GM19463 (cell line): Measurements from ENCODE around the gene SLC22A14.
A peak's percentile ranks its signal among the peaks of the same experiment; 100 is the strongest.

Experiments used
- ATAC-seq: cut with Tn5 transposase; IDR thresholded peaks from one replicate; pipeline ENCODE4 v1.9.1; 2021; ENCODE audit warnings: mild to moderate bottlenecking, moderate library complexity; ENCODE audit not compliant: unreplicated experiment

Gene SLC22A14

GRCh38 chr3:38343797-38344594 lies 61.9 kb downstream of the SLC22A14 start:
- no peak for ATAC-seq

GRCh38 chr3:38345879-38346586 lies 63.9 kb downstream of the SLC22A14 start:
- peak; percentile 14 for ATAC-seq

GRCh38 chr3:38346587-38347410 lies 64.7 kb downstream of the SLC22A14 start, which contains the start of gene XYLB:
TSS of gene XYLB (plus strand) at chr3:38346785. CDS start at chr3:38346869, 84 bp downstream.
- ATAC-seq, result peak; percentile 98

- ATAC-seq, result no peak
Measured at GRCh38 chr3:38347421-38348200, 65.5 kb downstream of the SLC22A14 start.

GRCh38 chr3:38348903-38349302 lies 66.8 kb downstream of the SLC22A14 start:
- no peak for ATAC-seq

GRCh38 chr3:38349684-38350359 lies 67.7 kb downstream of the SLC22A14 start:
- no peak for ATAC-seq

GRCh38 chr3:38353151-38353550 lies 71.1 kb downstream of the SLC22A14 start:
- ATAC-seq, result no peak

DNA sequence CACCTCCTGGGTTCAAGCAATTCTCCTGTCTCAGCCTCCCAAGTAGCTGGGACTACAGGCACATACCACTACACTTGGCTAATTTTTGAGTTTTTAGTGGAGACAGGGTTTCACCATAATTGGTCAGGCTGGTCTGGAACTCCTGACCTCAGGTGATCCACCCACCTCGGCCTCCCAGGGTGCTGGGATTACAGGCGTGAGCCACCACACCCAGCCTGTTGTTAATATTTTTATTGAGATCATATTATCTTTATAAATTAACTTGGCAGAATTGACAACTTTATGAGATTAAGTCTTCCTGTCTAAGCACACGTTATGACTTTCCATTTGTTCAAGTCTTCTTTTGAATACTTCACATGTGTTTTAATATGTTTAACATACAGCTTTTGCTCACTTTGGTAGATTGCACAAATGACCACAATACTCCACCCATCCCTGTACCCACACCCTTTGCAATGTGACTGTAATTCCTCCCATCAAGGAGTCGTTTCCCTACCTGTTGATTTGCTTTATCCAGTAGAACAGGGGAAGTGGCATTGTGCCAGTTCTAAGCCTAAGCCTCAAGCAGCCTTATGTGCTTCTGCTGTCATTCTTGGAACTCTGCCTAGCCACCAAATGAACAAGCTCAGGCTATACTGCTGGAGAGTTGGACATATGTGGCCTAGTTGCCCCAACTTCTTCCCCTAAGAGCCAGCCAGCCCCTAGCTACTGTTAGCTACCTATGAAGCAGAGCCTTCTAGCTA lies 72.7 kb downstream of the SLC22A14 start:
- no peak for ATAC-seq

GRCh38 chr3:38359038-38359437 lies 76.9 kb downstream of the SLC22A14 start:
- ATAC-seq, result no peak

DNA sequence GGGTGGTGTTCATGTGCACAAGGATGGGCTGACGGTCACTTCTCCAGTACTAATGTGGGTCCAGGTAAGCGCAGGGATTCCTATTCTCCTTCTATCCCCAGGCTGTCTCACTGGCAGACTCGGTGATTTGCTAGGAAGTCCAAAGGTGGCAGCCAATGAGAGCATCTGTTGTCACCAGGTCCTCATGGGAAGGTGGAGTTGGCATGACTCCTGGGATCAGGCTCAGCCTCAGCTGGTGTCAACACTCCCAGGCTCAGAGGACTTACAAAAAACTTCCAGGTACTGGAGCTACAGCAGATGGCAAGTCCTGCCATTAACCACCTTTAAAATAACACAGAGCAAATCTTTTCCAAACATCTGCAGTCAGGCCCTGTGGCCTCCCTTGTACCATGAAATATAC lies 78.3 kb downstream of the SLC22A14 start:
- no peak for ATAC-seq

DNA sequence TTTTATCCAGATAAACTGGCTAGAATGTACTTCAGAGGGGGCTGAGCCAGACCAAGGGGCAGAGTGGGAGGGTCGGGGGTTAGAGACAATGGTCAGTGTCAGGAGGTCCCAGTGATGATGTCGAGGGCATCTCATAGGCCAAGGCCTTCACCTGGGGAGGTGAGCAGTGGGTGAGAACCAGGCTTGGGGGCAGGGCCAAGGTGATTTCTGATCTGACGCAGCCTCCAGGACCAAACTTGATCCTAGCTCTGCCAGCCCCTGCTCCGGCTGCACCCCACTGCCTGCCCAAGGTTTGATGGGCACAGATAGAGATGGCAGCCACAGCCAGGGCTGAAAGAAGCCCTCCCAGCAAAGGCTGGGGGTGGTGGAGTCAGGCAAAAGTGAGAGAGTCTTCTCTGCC lies 79.4 kb downstream of the SLC22A14 start:
- ATAC-seq, result no peak

- no peak for ATAC-seq
Measured at GRCh38 chr3:38362825-38363224, 80.7 kb downstream of the SLC22A14 start.

- ATAC-seq, result no peak
Measured at GRCh38 chr3:38364721-38365400, 82.8 kb downstream of the SLC22A14 start.

DNA sequence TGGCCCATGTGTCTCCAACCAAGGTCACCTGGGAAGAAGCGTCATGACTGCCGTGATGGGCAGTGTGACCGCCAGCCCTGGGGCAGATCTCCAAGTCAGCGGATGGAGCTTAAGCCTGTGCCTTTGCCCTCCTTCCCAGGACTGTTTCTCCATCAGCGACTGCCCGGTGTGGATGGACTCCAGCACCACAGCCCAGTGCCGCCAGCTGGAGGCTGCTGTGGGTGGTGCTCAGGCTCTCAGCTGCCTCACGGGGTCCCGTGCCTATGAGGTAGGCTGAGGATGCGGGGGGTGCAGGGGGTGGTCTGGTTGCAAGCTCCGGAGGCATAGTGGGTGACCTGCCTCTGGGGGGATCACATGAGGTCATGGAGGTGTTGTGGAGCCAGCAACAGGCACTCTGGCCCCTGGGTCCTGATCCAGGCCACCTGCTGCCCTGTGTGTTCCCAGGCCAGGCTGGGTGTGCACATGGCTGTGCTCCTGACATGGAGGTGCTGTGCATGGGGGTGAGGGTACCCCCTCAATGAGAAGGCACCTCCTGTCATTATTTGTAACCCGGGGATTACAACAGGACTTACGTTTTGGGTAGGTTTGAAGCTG lies 83.5 kb downstream of the SLC22A14 start:
- no peak for ATAC-seq

GRCh38 chr3:38366082-38366481 lies 84.0 kb downstream of the SLC22A14 start:
- ATAC-seq, result no peak

- ATAC-seq, result no peak
Measured at GRCh38 chr3:38367779-38368178, 85.7 kb downstream of the SLC22A14 start.
